ENCODE data around the gene ALDH1L2. TPM values are rescaled to one million over a fixed set of nuclear protein-coding genes. Genes with fewer than 3 reads are reported as not detected.
A peak's percentile ranks its signal among the peaks of the same experiment; 100 is the strongest.

ALDH1L2 gene
- total RNA-seq, 2 donors from 2014 or later: 0.22 to 0.27 TPM

- Mint-ChIP-seq H3K4me1 (peaks cover 8% of the 10 kb centered on the region), H3K27me3 (ENCODE audit: insufficient read depth) (no peaks in the 10 kb centered on the region), H3K36me3 (ENCODE audit: low read depth) (peaks cover 70% of the 10 kb centered on the region), H3K27ac (no peak overlapping the region), H3K4me3 (no peak overlapping the region), H3K9me3 (no peaks in the 10 kb centered on the region)
- peaks cover 80% of the 10 kb centered on the region for H3K36me3 ChIP-seq (ENCODE audit: control insufficient read depth, insufficient read depth, low read length)
- H3K27me3 ChIP-seq (ENCODE audit: control insufficient read depth, insufficient read depth, low read length, poor library complexity, severe bottlenecking): no peaks in the 10 kb centered on the region
- no peak overlapping the region for H3K27ac ChIP-seq (ENCODE audit: low read depth, low read length)
- no peak for DNase-seq
- WGBS, 2 experiments (ENCODE audit: insufficient coverage in 1 of 2, insufficient read length in 1 of 2): 85 to 88% methylated on average over 2 to 3 of the region's 3 CpGs
- no peak overlapping the region for H3K4me3 ChIP-seq (ENCODE audit: low read length)
- H3K4me1 ChIP-seq (ENCODE audit: control insufficient read depth, insufficient read depth, low read length): no peaks in the 10 kb centered on the region
- H3K9ac ChIP-seq (ENCODE audit: extremely low read depth, low read length, poor library complexity, severe bottlenecking): no peak overlapping the region
- H3K9me3 ChIP-seq (ENCODE audit: control insufficient read depth, low read length): no peaks in the 10 kb centered on the region
- TF ChIP-seq, protein P1, sequence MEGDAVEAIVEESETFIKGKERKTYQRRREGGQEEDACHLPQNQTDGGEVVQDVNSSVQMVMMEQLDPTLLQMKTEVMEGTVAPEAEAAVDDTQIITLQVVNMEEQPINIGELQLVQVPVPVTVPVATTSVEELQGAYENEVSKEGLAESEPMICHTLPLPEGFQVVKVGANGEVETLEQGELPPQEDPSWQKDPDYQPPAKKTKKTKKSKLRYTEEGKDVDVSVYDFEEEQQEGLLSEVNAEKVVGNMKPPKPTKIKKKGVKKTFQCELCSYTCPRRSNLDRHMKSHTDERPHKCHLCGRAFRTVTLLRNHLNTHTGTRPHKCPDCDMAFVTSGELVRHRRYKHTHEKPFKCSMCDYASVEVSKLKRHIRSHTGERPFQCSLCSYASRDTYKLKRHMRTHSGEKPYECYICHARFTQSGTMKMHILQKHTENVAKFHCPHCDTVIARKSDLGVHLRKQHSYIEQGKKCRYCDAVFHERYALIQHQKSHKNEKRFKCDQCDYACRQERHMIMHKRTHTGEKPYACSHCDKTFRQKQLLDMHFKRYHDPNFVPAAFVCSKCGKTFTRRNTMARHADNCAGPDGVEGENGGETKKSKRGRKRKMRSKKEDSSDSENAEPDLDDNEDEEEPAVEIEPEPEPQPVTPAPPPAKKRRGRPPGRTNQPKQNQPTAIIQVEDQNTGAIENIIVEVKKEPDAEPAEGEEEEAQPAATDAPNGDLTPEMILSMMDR (conservative IDR thresholded peaks at IDR 0.05): no peak
Measured at GRCh38 chr12:104991565-104992128, 92.6 kb downstream of the ALDH1L2 start.

DNA sequence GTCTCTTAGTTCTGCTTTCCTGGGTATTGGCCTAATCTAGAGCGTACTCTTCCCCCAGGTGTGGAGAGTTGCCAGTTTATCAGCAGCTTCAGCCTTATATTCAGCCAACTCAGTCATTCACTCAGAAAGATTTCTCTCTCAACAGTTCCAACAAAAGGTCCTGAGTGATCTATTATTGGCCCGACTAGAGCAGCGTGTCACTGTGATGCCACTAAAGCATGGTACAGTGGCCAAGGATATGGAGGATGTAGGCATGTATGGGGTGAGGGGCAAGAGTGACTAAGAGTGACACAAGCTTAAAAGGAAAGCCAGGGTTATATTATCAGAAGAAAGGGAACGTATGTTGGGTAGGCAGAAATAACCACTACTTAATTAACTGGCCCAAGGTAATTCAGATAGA, 93.3 kb downstream of the ALDH1L2 start:
- 97 to 100% methylated on average over 2 to 4 of the region's 4 CpGs for WGBS, 2 experiments (ENCODE audit: insufficient coverage in 1 of 2, insufficient read length in 1 of 2)
- H3K27me3 Mint-ChIP-seq (ENCODE audit: insufficient read depth): no peaks in the 10 kb centered on the region
- no peaks in the 10 kb centered on the region for H3K27me3 ChIP-seq (ENCODE audit: control insufficient read depth, insufficient read depth, low read length, poor library complexity, severe bottlenecking)
- no peak overlapping the region for H3K27ac Mint-ChIP-seq
- H3K36me3 ChIP-seq (ENCODE audit: control insufficient read depth, insufficient read depth, low read length): peaks cover 74% of the 10 kb centered on the region
- no peaks in the 10 kb centered on the region for H3K4me1 ChIP-seq (ENCODE audit: control insufficient read depth, insufficient read depth, low read length)
- DNase-seq: no peak
- no peak overlapping the region for H3K4me3 ChIP-seq (ENCODE audit: low read length)
- no peaks in the 10 kb centered on the region for H3K9me3 Mint-ChIP-seq
- no peak overlapping the region for H3K4me3 Mint-ChIP-seq
- peaks cover 8% of the 10 kb centered on the region for H3K4me1 Mint-ChIP-seq
- H3K27ac ChIP-seq (ENCODE audit: low read depth, low read length): no peak overlapping the region
- H3K9ac ChIP-seq (ENCODE audit: extremely low read depth, low read length, poor library complexity, severe bottlenecking): no peak overlapping the region
- H3K9me3 ChIP-seq (ENCODE audit: control insufficient read depth, low read length): no peaks in the 10 kb centered on the region
- TF ChIP-seq, protein P1 (conservative IDR thresholded peaks at IDR 0.05): no peak
- peaks cover 67% of the 10 kb centered on the region for H3K36me3 Mint-ChIP-seq (ENCODE audit: low read depth)

GRCh38 chr12:104986022-104986941, 98.0 kb downstream of the ALDH1L2 start, which contains the start of gene NOPCHAP1:
TSS of gene NOPCHAP1 (plus strand) at chr12:104986316. CDS start at chr12:104986353, 37 bp downstream.
- Histone ChIP-seq H3K4me3 (ENCODE audit: low read length) (peak within 1 kb of the TSS; percentile 98), H3K9ac (ENCODE audit: extremely low read depth, low read length, poor library complexity, severe bottlenecking) (peak within 1 kb of the TSS; percentile 53), H3K4me1 (ENCODE audit: control insufficient read depth, insufficient read depth, low read length) (no peaks in the 10 kb centered on the region), H3K27ac (ENCODE audit: low read depth, low read length) (no peak within 1 kb of the TSS), H3K9me3 (ENCODE audit: control insufficient read depth, low read length) (no peaks in the 10 kb centered on the region), H3K27me3 (ENCODE audit: control insufficient read depth, insufficient read depth, low read length, poor library complexity, severe bottlenecking) (no peaks in the 10 kb centered on the region), H3K36me3 (ENCODE audit: control insufficient read depth, insufficient read depth, low read length) (peaks cover 32% of the 10 kb centered on the region)
- TF ChIP-seq, protein P1 (conservative IDR thresholded peaks at IDR 0.05): no peak
- Mint-ChIP-seq H3K27ac (peak within 1 kb of the TSS; percentile 82), H3K36me3 (ENCODE audit: low read depth) (peaks cover 25% of the 10 kb centered on the region), H3K4me1 (peaks cover 8% of the 10 kb centered on the region), H3K9me3 (no peaks in the 10 kb centered on the region), H3K27me3 (ENCODE audit: insufficient read depth) (peaks cover 9% of the 10 kb centered on the region), H3K4me3 (peak within 1 kb of the TSS; percentile 75)
- WGBS, 2 experiments (ENCODE audit: insufficient coverage in 1 of 2, insufficient read length in 1 of 2): 0 to 1% methylated on average over 5 to 58 of the region's 59 CpGs
- peak; percentile 99 for DNase-seq
